Endothelial cell of umbilical vein (primary cell): ENCODE measurements around the gene GSC2. TPM values are rescaled to one million over a fixed set of nuclear protein-coding genes. Genes with fewer than 3 reads are reported as not detected.

Source experiments
- BruUV-seq: library from RNA; stranded (reverse); fragments of 400-500 nt; replicated peaks from 2 replicates; lab custom pipeline; 2021; lab: Mats Ljungman, UMichigan
- CTCF ChIA-PET: fragments of 300-600, 350-600 bp; sonication (Branson Sonifier 250); formaldehyde crosslinking; loops from one replicate; lab custom pipeline; 2021; ENCODE audit warnings: antibody characterized with exemption, inconsistent platforms; lab: Charles Lee
- POLR2A ChIA-PET: fragments of 300-600, 350-600 bp; sonication (Branson Sonifier 250); formaldehyde crosslinking; loops from one replicate; lab custom pipeline; 2021; ENCODE audit warnings: antibody characterized with exemption, inconsistent platforms; lab: Charles Lee
- DNase-seq: peaks from one replicate; pipeline ENCODE4 v3.0.0-alpha.2; 2011; ENCODE audit warnings: low read depth, low spot score
- FAIRE-seq: peaks from 2 replicates; lab custom pipeline; 2011; peaks lifted over from hg19 to GRCh38; lab: Jason Lieb, UNC
- H2AFZ ChIP-seq: 2 replicates; pipeline ENCODE4 v1.6.0; 2012; ENCODE audit warnings: low read depth, low read length, control low read depth, inconsistent platforms
- H3K27ac ChIP-seq: 2 replicates; pipeline ENCODE4 v1.5.1; 2011; ENCODE audit warnings: low read depth, mild to moderate bottlenecking, control low read depth, low read length, moderate library complexity; ENCODE audit not compliant: insufficient read depth
- H3K27me3 ChIP-seq, 2 experiments: 2 replicates each; pipeline versions ENCODE4 v1.6.0 to v1.6.1; 2011; ENCODE audit warnings: low read length in 2 of 2, mixed read lengths in 1 of 2; ENCODE audit not compliant: control insufficient read depth in 2 of 2, insufficient read depth in 2 of 2
- H3K36me3 ChIP-seq, 2 experiments: 2 replicates in 1 of 2; 3 replicates in 1 of 2; pipeline ENCODE4 v1.5.1; 2011; ENCODE audit warnings: low read length in 2 of 2, mild to moderate bottlenecking in 1 of 2, moderate library complexity in 1 of 2; ENCODE audit not compliant: control insufficient read depth in 2 of 2, insufficient read depth in 2 of 2; ENCODE audit errors: extremely low read depth in 1 of 2
- H3K4me1 ChIP-seq: 3 replicates; pipeline ENCODE4 v1.5.1; 2011; ENCODE audit warnings: mild to moderate bottlenecking, low read length; ENCODE audit not compliant: control insufficient read depth, insufficient read depth; ENCODE audit errors: extremely low read depth
- H3K4me2 ChIP-seq: 2 replicates; pipeline ENCODE4 v1.6.1; 2011; ENCODE audit warnings: low read length, control low read depth, mixed read lengths; ENCODE audit not compliant: insufficient read depth
- H3K4me3 ChIP-seq, 3 experiments: fragments of 200-600 bp in 1 of 3; sonication (generic), shearing (Covaris generic) in 1 of 3; replicated peaks in 1 of 3; 2 replicates each; pipeline ENCODE4 v1.5.1; 2011 to 2016; ENCODE audit warnings: control low read depth in 3 of 3, low read length in 3 of 3, mild to moderate bottlenecking in 2 of 3, inconsistent platforms in 1 of 3, low read depth in 1 of 3, moderate library complexity in 1 of 3; ENCODE audit not compliant: insufficient read depth in 1 of 3
- H3K79me2 ChIP-seq: 2 replicates; pipeline ENCODE4 v1.6.0; 2012; ENCODE audit warnings: low read length, inconsistent platforms; ENCODE audit not compliant: control insufficient read depth, insufficient read depth
- H3K9ac ChIP-seq: replicated peaks from 2 replicates; pipeline ENCODE3; 2011; ENCODE audit warnings: low read length, control low read depth; ENCODE audit not compliant: insufficient read depth; ENCODE audit errors: extremely low read depth
- H3K9me1 ChIP-seq: replicated peaks from 3 replicates; pipeline ENCODE4 v1.6.0; 2011; ENCODE audit warnings: mild to moderate bottlenecking, low read length; ENCODE audit not compliant: control insufficient read depth, insufficient read depth; ENCODE audit errors: extremely low read depth
- H3K9me3 ChIP-seq: replicated peaks from 2 replicates; pipeline ENCODE4 v1.5.1; 2012; ENCODE audit warnings: low read length, inconsistent platforms; ENCODE audit not compliant: control insufficient read depth, insufficient read depth
- H4K20me1 ChIP-seq: replicated peaks from 2 replicates; pipeline ENCODE3; 2011; ENCODE audit warnings: mild to moderate bottlenecking, low read length; ENCODE audit not compliant: control insufficient read depth, insufficient read depth; ENCODE audit errors: extremely low read depth
- EZH2 ChIP-seq: IDR thresholded peaks from 2 replicates; pipeline ENCODE4 v1.6.1; 2012; ENCODE audit warnings: borderline replicate concordance, low read depth, mild to moderate bottlenecking, moderate library complexity, low read length, inconsistent platforms; ENCODE audit not compliant: severe bottlenecking
- FOS ChIP-seq: IDR thresholded peaks from 2 replicates; pipeline ENCODE4 v1.6.1; 2011; ENCODE audit warnings: mild to moderate bottlenecking, low read length, moderate library complexity, borderline replicate concordance; ENCODE audit not compliant: insufficient read depth
- GATA2 ChIP-seq: IDR thresholded peaks from 2 replicates; pipeline ENCODE4 v1.7.0; 2011; ENCODE audit warnings: low read depth, mild to moderate bottlenecking, moderate library complexity, mixed read lengths, low read length; ENCODE audit not compliant: insufficient read length, insufficient read depth
- JUN ChIP-seq: IDR thresholded peaks from 2 replicates; pipeline ENCODE4 v1.6.1; 2011; ENCODE audit warnings: borderline replicate concordance, low read depth; ENCODE audit not compliant: insufficient read length, insufficient read depth
- MYC ChIP-seq: IDR thresholded peaks from one replicate; pipeline ENCODE4 v1.6.1; 2011; ENCODE audit warnings: mild to moderate bottlenecking, low read depth, low read length
- POLR2A ChIP-seq: IDR thresholded peaks from 2 replicates; pipeline ENCODE4 v1.6.1; 2012; ENCODE audit warnings: low read depth, mild to moderate bottlenecking, control low read depth, low read length
- POLR2AphosphoS5 ChIP-seq: IDR thresholded peaks from 2 replicates; pipeline ENCODE4 v1.6.1; 2012; ENCODE audit warnings: low read depth, mild to moderate bottlenecking, control low read depth, low read length, moderate library complexity; ENCODE audit not compliant: insufficient read depth
- dilution Hi-C: fragments of 300-500 bp; cut with MboI; formaldehyde crosslinking; loops from one replicate; pipeline ENCODE4 v1.15.0; 2019; ENCODE audit warnings: low sequenced_read_pairs; ENCODE audit not compliant: extremely low pct_ligation_motif_present
- intact Hi-C: fragments of 100-400 bp; cut with micrococcal nuclease; formaldehyde crosslinking; loops from one replicate; pipeline ENCODE4 v1.10.0; 2022
- polyA plus RNA-seq, 4 experiments: library from polyadenylated mRNA; depleted of rRNA in 3 of 4; stranded (reverse) in 3 of 4; unstranded in 1 of 4; fragments of >200 nt; gene quantifications; 2 replicates each; pipeline versions ENCODE4 v1.2.1 to v1.2.3, GENCODE V29; 2011 to 2012; ENCODE audit warnings: missing spikeins in 1 of 4
- total RNA-seq: library from RNA; stranded (reverse); gene quantifications from 2 replicates; pipeline ENCODE4 v1.2.3, GENCODE V29; 2021
- TF ChIP-seq, protein P1 (sequence below), 2 donors: IDR thresholded peaks; 1 replicate in 1 of 2; 2 replicates in 1 of 2; pipeline ENCODE4 v1.5.1; 2011; ENCODE audit warnings: low read length in 2 of 2, mild to moderate bottlenecking in 2 of 2, moderate library complexity in 2 of 2, control low read depth in 1 of 2, inconsistent platforms in 1 of 2, low read depth in 1 of 2; ENCODE audit not compliant: insufficient read depth in 1 of 2; ENCODE audit errors: extremely low read depth in 1 of 2
- TF ChIP-seq, protein P2 (sequence below): IDR thresholded peaks from 2 replicates; pipeline ENCODE4 v1.6.1; 2011; ENCODE audit not compliant: insufficient read depth, insufficient read length

Gene GSC2
- total and polyA plus RNA-seq, 2 donors (not counting 3 experiments of a cell fraction or from before 2014, with no cell fraction given): not detected

- Histone ChIP-seq H3K27me3 (peaks cover 43 to 51% of the 10 kb centered on the region in 2 experiments), H3K27ac (no peak overlapping the region), H3K9me3 (no peaks in the 10 kb centered on the region), H3K9me1 (no peaks in the 10 kb centered on the region), H3K4me2 (no peak overlapping the region), H3K9ac (no peak overlapping the region), H4K20me1 (no peaks in the 10 kb centered on the region), H2AFZ (no peak overlapping the region), H3K36me3 (no peaks in the 10 kb centered on the region), H3K79me2 (peaks cover 8% of the 10 kb centered on the region), H3K4me3 (no peak overlapping the region), H3K4me1 (peaks cover 5% of the 10 kb centered on the region)
- no peak for DNase-seq
- BruUV-seq: no TSS peak
- no peak for FAIRE-seq
- POLR2A ChIA-PET: no interaction called here
- intact Hi-C loops (no loop called here), dilution Hi-C loops (no loop called here)
- CTCF ChIA-PET: no interaction called here
- TF ChIP-seq EZH2 (no peak), JUN (no peak)
These were observed 1.6 kb downstream of the GSC2 start for GRCh38 chr22:19148417-19149046.

DNA sequence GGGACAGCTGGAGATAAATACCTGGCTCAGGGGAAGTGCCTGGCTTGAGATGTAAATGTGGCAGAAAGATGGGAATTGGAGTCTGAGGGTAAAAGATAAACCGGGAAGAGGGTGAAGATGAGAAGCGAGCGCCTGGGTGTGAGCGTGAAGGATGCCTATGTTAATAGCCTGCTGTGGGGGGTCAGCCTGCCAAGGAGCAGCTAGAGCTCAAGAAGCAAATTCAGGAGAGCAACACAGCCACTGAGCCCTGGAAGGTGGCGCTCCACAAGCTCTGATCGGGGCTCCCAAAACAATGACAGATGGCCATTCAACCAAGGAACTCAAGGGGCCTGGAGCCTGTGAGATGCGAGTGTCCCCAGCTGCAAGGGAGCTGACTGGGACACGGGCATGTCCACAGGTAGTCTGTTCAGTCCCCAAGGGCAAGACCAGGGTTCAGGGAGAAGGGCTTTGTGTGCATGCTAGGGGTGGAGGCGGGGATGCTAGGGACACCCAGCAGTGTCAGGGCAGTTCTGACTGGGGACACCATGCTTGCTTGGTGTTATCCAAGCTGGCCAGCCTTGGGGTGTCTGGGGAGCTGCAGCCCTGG is 2.8 kb downstream of the GSC2 start:
- CTCF ChIA-PET: no interaction called here
- intact Hi-C loops: no loop called here

More for the DNA sequence above, 2.8 kb downstream of the GSC2 start:
- H3K4me3 ChIP-seq: no peak overlapping the region
- H4K20me1 ChIP-seq: no peaks in the 10 kb centered on the region
- peaks cover 2% of the 10 kb centered on the region in 2 experiments for H3K36me3 ChIP-seq
- no peak for DNase-seq
- H3K9ac ChIP-seq: no peak overlapping the region
- H3K27ac ChIP-seq: no peak overlapping the region
- dilution Hi-C loops: no loop called here
- no peak for FAIRE-seq
- no peaks in the 10 kb centered on the region for H3K9me1 ChIP-seq
- H3K4me1 ChIP-seq: peaks cover 7% of the 10 kb centered on the region
- no peak overlapping the region for H2AFZ ChIP-seq
- H3K4me2 ChIP-seq: no peak overlapping the region
- TF ChIP-seq, protein P1, sequence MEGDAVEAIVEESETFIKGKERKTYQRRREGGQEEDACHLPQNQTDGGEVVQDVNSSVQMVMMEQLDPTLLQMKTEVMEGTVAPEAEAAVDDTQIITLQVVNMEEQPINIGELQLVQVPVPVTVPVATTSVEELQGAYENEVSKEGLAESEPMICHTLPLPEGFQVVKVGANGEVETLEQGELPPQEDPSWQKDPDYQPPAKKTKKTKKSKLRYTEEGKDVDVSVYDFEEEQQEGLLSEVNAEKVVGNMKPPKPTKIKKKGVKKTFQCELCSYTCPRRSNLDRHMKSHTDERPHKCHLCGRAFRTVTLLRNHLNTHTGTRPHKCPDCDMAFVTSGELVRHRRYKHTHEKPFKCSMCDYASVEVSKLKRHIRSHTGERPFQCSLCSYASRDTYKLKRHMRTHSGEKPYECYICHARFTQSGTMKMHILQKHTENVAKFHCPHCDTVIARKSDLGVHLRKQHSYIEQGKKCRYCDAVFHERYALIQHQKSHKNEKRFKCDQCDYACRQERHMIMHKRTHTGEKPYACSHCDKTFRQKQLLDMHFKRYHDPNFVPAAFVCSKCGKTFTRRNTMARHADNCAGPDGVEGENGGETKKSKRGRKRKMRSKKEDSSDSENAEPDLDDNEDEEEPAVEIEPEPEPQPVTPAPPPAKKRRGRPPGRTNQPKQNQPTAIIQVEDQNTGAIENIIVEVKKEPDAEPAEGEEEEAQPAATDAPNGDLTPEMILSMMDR (IDR thresholded peaks at IDR 0.05; ENCODE audit: extremely low read depth in 1 of 2, insufficient read depth in 1 of 2, low read depth in 1 of 2, low read length in 2 of 2): no peak
- no peak for TF ChIP-seq POLR2AphosphoS5
- TF ChIP-seq FOS: no peak
- no peak for TF ChIP-seq JUN
- no peak for TF ChIP-seq GATA2
- TF ChIP-seq EZH2: no peak
- TF ChIP-seq, protein P2, sequence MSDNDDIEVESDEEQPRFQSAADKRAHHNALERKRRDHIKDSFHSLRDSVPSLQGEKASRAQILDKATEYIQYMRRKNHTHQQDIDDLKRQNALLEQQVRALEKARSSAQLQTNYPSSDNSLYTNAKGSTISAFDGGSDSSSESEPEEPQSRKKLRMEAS: no peak
- no peak for TF ChIP-seq POLR2A
- no peak for TF ChIP-seq MYC
- peaks cover 11% of the 10 kb centered on the region for H3K79me2 ChIP-seq
- H3K9me3 ChIP-seq: no peaks in the 10 kb centered on the region
- no TSS peak for BruUV-seq
- POLR2A ChIA-PET: no interaction called here
- peaks cover 43 to 46% of the 10 kb centered on the region in 2 experiments for H3K27me3 ChIP-seq
